Cerebellar cortex (tissue), 1 donor: ENCODE measurements around the gene MPPED1.

ENCODE experiments used
- DNase-seq: peaks from one replicate; pipeline ENCODE4 v3.0.0-alpha.2; 2015; ENCODE audit warnings: low spot score

The MPPED1 gene

DNA sequence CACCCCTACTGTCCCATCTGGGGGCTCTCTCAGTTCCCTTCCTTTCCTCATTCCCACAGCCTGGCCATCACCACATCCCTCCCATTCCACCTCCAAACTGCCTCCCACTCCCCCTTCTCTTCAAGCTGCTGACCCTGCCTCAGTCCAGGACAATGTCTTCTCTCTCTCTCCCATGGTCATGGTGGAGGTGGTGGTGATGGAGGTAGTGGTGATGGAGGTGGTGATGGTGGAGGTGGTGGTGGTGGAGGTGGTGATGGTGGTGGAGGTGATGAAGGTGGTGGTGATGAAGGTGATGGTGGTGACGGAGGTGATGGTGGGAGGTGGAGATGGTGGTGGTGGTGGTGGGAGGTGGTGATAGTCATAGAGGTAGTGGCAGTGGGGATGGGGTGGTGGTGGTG is 87.0 kb downstream of the MPPED1 start:
- DNase-seq: no peak

DNA sequence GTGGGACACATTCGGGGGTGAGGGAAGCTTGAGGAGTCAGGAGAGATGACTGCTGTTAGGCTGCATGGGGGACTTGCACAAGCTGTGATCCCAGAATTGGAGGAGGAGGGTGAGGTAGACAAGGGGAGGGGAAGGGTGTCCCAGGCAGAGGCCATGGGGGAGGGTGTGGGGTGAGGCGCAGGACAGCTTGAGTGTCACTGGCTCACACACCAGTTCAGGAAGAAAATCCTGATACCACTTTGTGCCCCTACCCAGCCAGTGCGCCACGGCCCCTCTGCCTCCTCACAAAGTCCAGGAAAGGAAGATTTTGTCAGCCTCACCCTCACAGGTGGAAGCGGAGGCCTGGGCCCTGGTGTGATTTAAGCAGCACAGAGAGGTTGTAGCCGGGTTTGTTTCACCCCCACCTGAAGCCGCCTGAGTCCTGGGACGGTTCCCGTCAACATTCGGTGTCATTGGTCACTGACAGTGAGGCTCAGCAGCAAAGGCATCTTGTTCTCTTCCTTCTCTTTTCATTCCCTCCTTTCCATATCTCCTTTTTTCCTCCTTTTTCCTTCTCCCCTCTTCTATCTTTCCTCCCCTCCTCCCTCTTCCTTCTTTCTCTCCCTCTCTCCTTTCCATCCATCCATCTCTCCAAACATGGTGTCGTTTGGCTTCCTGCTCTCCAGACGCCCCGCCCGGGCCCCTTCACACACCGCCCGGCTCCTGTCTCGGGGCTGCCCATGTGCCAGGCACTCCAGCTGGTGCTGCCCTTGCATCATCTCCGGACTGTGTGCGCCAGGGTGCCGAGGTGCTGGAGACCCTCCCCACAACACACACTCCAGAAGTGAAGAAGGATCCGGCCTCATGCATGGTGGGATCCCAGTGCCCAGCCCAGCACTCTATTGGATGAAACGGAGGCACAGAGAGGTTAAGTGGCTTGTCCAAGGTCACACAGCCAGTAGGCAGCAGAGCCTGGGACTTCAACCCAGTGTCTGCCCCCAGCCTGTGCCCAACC is 89.3 kb downstream of the MPPED1 start:
- no peak for DNase-seq

DNA sequence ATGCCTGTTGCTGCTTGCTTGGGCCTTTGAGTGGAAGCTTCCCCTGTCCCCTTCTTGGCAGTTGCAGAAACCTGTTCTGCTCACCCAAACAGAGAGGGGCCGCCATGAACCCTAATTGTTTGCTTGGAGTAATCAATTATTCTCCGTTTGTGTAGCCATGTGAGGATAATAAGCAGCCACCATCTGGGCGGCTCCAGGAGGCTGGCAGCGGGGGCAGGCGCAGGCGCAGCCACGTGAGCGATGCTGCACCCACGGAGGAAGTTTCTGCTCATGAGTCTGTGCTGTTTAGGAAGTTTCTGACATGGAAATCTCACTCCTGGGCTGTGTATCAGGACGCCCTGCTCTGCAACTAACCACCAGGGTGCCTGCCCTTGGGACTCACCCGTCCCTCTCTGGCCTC is 90.1 kb downstream of the MPPED1 start:
- DNase-seq: no peak

DNA sequence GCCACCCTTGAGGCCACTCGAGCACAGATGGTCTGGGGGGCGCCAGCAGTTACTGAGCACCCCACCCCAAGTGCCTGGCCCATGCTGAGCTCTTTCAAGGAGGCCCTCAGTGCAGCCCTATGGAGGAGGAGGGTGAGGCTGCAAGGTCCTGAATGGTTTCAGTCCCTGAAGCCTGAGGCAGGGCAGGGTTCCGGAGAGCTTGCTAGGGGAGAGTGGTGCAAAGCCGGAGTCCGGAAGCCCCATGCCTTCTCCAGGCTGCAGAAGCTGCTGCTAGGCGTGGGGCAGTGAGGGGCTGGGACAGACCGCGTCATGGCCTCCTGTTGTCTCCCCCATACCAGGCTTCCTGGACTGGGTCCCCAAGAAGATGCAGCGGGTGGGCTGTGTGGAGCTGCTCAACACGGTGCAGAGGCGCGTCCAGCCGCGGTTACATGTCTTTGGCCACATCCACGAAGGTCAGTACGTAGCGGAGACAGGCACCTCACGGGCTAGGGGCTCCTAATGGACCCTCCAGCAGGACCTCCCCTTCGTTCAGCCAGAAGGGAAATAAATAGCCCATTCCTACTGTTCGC is 90.6 kb downstream of the MPPED1 start:
- no peak for DNase-seq

- DNase-seq: no peak
Measured at GRCh38 chr22:43504068-43504467, 92.3 kb downstream of the MPPED1 start.

- no peak for DNase-seq
Measured at GRCh38 chr22:43504666-43505261, 93.0 kb downstream of the MPPED1 start.

DNA sequence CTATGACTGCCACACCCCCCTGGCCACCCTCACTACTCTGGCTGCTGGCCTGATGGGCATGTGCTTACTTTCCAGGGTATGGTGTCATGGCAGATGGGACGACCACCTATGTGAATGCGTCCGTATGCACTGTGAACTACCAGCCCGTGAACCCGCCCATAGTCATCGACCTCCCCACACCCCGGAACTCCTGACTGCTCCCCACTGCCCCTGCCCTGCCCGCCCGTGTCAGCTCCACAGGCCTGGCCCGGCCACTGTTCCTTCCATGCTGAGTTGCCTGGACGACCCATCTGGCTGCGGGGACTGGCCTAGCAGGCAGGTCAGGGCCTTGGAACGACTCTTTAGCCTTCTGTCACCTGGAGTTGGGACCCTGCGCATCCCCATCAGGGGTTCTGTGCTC is 93.6 kb downstream of the MPPED1 start:
- DNase-seq: no peak

- DNase-seq: no peak
Measured at GRCh38 chr22:43505896-43506295, 94.1 kb downstream of the MPPED1 start.

DNA sequence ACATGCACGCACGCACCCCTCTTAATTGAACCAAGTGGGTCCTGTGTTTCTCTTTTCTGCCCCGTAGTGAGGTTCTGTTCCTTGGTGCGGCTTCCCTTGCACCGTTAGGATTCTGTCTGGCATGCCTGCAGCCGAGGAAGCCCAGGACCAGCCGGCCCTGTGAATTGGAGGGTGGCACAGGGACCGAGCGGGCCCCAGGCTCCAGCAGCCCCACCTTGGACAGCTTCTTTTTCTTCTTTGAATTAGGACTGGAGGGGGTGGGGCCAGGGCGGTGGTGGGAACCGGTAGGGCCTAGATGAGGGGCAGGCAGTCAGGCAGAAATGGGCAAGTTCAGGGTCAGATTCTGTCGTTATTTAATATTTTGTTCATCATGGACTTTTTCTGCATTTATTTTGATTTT is 94.7 kb downstream of the MPPED1 start:
- no peak for DNase-seq

DNA sequence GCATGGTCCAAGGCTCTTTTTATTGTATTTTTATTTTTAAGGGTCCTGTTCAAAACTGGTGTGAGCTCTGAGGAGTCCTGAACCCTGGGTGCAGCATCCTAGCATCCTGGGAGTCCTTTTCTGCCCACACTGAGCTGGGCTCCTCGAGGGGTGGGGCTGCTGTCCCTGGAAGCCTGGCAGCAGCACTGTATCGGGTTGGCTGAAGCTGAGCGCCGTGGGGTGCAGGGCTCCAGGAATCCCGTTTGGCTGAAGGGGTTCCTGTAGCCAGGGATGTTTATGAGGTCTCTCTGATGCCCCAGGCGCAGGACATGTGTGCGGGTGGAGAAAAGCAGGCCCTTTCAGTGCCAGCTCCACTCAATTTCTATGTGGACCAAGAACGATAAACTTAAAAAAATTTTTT is 95.4 kb downstream of the MPPED1 start:
- DNase-seq: no peak

- DNase-seq: no peak
Measured at GRCh38 chr22:43508489-43508888, 96.7 kb downstream of the MPPED1 start.

DNA sequence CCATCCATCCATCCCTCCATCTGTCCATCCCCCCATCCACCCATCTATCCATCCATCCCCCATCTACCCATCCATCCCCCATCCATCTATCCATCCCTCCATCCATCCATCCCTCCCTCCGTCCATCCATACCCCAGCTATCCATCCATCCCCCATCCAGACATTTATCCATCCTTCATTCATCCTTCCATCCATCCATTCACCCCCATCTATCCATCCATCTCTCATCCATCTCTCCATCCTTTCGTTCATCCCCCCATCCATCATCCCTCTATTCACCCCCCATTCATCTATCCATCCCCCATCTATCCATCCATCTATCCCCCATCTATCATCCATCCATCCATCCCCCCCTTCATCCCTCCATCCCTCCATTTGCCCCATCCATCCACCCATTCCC is 97.5 kb downstream of the MPPED1 start:
- no peak for DNase-seq

DNA sequence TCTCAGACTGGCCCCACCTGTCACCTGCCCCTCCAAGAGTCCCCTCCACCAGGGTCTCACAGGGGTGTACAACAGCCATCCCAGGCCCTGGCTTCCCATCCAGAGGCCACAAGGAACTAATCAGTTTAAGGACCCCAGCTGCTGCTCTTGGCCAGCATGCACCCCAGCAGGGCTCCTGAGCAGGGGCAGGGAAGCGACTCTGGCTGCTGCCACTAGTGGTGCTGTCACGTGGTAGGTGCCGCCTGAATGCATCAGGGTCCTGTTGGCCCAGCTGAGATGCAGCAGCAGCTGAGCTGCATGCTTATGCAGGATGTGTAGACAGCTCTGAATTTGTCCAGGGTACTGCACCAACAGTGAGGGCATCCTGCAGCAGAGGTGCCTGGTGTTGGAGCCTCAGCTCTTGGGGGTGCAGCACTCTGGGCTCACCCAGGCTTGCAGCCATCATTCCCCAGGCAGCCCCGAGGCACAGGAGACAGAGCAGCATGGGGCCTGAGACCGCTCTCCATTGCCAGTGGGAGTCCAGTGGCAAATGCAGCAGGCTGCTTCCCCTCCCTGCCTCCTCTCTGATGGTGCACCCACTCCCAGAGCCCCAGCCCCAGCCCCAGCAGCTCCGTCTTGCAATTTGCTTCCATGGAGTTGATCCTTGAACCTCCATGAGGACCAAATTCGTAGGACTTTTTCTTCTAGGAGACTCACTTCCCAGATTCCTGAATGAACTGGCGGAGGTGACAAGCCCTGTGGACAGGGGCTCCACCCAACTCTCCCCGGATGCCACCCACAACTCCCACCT is 98.7 kb downstream of the MPPED1 start:
- DNase-seq: no peak

DNA sequence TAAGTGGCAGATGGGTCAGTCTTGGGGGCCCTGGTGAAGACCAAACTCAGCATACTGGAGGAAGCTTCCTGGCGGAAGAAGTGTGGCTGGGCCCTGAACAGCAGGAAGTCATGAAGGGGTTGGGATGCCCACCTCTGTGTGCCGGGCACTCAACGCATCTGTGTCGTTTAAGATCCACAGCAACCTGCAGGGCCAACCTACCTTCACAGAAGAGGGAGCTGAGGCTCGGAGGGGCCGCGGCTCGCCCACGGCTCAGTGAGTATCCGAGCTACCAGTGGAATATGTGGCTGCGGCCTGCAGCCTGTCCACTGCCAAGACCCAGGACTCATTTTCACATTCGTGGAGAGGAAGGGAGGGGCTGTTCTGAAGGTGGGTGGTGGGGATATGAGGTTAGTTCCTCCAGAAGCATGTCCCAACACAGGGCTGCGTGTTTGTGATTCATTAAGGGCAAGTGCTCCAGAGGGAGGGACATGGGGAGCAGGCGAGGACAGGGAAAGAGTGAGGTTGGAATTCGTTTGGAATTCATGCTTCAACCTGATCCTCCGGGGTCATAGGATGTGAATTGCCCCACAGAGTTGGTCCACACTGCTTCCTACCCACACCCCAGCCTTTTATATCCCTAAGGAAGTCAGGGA is 99.6 kb downstream of the MPPED1 start:
- DNase-seq: no peak

DNA sequence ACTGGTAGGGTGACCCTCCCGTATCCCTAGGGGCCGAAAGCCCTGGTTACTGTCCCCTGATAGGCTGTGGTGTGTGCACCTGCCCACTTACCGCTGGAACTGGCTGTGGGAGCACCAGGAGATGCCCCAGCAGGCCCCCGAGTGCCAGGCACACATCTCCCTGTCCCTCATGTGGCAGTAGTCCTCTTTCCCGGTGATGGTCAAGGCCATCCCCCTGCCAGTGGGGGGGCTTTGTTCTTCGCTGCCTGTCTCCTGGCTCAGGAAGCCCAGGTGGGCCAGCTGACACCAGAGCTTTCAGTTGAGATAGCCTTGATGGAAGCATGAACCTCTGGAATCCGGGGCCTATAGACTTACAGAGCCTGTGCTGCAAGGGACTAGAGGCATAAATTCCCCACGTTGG is 100.5 kb downstream of the MPPED1 start:
- DNase-seq: no peak

DNA sequence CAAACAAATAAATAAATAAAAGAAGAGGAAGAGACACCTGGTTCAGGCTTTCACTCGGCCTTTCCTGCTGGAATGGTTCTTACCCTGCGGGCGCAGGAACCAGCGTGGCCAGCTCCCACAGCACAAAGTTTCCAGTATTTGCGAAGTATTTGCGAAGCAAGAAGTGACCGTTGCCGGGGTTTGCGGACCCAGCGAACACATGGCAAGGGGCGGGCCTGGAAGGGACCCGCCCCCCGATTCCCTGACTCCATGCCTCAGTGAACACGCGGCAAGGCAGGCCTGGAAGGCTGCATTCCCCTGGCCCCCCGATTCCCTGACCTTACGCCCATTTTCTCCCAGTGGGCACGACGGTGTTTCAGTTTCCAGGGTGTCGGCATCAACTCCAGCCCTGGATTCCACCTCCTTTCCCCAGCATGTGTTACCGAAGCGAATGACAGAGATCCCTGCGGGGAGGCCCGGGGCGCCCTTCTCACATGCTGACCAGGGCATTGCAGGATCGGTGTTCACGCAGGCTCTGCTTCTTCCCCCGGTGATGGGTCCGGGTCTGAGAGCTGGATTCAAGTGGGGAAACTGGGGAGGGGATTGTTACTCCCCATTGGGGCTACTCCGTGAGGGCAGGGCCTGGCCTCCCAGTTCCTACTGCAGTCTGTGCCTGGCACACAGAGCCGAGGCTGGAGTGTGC is 102.8 kb downstream of the MPPED1 start:
- DNase-seq: no peak

GRCh38 chr22:43515411-43515810 is 103.6 kb downstream of the MPPED1 start:
- DNase-seq: no peak

DNA sequence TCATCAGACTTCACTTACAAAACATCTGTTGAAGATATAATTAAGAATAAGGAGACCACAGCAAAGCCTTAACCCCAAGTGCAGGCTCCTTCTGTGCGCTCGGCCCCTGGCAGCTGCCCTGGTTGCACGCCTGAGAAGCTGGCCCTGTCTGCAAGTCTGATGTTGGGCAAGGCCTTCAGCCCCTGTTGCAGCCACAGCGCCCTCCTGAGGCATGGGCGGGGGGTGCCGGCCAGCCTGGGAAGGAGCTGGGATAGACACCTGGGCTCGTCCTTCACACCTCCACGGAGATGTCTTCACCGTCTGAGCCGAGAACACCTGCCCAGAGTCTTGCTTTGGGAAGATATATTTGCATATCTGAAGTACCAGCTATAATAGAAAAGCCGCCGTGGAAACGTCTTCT is 104.1 kb downstream of the MPPED1 start:
- no peak for DNase-seq

DNA sequence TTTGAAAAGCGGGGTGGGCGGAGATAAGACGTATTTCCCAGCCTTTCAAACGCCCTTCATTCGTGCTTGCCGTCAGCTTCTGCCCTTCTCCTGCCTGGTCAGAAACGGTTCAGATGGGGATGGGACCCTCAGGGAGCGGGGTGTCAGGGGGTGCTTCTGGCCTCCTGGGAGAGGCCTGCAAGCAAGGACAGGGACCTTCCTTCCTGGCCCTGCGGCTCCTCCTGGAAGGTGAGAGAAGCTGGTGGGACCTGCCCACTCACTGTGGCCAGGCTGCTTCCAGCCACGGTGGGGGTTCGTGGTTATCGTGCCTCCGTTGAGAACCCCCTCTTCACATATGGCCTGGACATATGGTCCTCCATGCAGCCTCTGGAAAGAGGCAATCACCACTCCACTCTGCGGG is 104.6 kb downstream of the MPPED1 start:
- DNase-seq: no peak

DNA sequence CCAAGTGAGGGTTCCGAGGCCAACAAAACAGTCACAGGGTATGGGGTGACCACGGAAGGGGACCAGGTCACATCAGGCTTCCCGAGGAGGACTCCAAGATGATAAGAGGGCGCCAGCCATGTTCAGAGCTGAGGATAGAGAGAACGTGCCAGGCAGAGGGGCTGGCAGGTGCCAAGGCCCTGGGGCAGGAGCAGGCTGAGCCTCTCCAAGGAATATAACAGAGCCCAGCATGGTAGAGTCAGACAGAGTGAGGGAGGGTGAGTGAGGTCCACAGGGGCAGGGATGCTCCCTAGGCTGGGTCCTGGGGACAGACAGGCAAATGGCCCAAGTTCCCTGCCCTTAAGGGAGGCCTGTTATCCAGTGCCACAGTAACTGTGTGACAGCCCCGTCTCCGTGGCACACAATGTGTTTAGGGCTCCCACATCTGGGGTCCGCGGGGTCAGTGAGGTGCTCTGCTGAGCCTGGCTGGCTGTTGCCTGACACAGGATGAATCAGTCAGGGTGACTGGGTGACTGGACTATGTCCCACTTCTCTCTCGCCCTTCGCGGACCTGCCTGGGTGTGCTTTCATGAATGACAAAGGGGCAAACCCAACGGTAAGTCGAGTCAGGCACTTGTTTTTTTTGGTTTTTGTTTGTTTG is 105.3 kb downstream of the MPPED1 start:
- no peak for DNase-seq

DNA sequence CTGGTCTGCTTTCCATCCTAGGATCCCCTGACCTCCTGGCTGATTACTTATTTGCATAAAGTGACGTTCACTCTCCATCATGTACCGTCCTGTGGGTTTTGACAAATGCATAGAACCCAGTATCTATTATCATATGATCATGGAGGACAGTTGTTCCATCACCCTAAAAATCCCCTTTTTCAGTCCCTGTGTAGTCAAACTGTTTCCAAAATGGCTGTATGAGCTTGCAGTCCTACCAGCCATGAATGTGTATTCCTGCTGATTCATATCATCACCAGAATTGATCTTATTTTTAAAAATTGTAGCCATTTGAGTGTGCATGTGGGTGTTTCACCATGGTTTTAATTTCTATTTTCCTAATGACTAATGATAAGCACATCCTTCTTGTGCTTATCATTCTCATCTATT is 108.8 kb downstream of the MPPED1 start:
- DNase-seq: no peak
